Urinary bladder (tissue), 2 donors: ENCODE data around the gene NMU. TPM values are rescaled to one million over a fixed set of nuclear protein-coding genes. Genes with fewer than 3 reads are reported as not detected.

Source experiments
- polyA plus RNA-seq: library from polyadenylated mRNA; stranded (reverse); fragments of 200-250 nt; gene quantifications from one replicate; pipeline ENCODE4 v1.2.3, GENCODE V29; 2013
- total RNA-seq: library from RNA; depleted of rRNA; stranded (reverse); fragments of >200 nt; gene quantifications from one replicate; pipeline ENCODE4 v1.2.3, GENCODE V29; 2014
- donor health status: healthy.

NMU gene
- total and polyA plus RNA-seq, 2 donors = 0.15 to 0.79 TPM

Other genes starting within 250 kb of the NMU start
- 172 TPM for gene TMEM165, start 240.3 kb downstream of the NMU start, total RNA-seq
- 64.9 TPM for gene TMEM165, start 240.3 kb downstream of the NMU start, polyA plus RNA-seq
- gene CLOCK, start 89.4 kb downstream of the NMU start, total RNA-seq = 40.9 TPM
- gene CLOCK, start 89.4 kb downstream of the NMU start, polyA plus RNA-seq = 11.9 TPM
- gene PDCL2, start 44.1 kb downstream of the NMU start, total RNA-seq = not detected
- gene PDCL2, start 44.1 kb downstream of the NMU start, polyA plus RNA-seq = not detected
- not detected for gene EXOC1L, start 183.5 kb upstream of the NMU start, total RNA-seq
- gene EXOC1L, start 183.5 kb upstream of the NMU start, polyA plus RNA-seq = 0.14 TPM
- 70.6 TPM for gene EXOC1, start 217.3 kb upstream of the NMU start, total RNA-seq
- gene EXOC1, start 217.3 kb upstream of the NMU start, polyA plus RNA-seq = 16.2 TPM